NCI-H1694 treated with DMSO at 0.1 percent for 48 hours (cell line): Measurements from ENCODE around the gene PRDX3.
A peak's percentile ranks its signal among the peaks of the same experiment; 100 is the strongest.

Experiments
- DNase-seq: peaks from one replicate; lab custom pipeline; 2025; lab: John Stamatoyannopoulos, UW

Gene PRDX3

GRCh38 chr10:119178372-119179119 lies at the start of gene PRDX3:
PRDX3 (minus strand) TSS chr10:119178812; CDS start chr10:119178790, 22 bp downstream.
- DNase-seq = peak; percentile 54

- no peak for DNase-seq
These were observed 49.2 kb upstream of the PRDX3 start for GRCh38 chr10:119227825-119228224.

GRCh38 chr10:119225083-119225658 lies 46.6 kb upstream of the PRDX3 start:
- no peak for DNase-seq

- no peak for DNase-seq
These were observed 44.4 kb upstream of the PRDX3 start for GRCh38 chr10:119222966-119223386.

GRCh38 chr10:119222537-119222936 lies 43.9 kb upstream of the PRDX3 start:
- no peak for DNase-seq

GRCh38 chr10:119221666-119222065 lies 43.1 kb upstream of the PRDX3 start:
- DNase-seq = no peak

GRCh38 chr10:119221201-119221600 lies 42.6 kb upstream of the PRDX3 start:
- no peak for DNase-seq

GRCh38 chr10:119219871-119220270 lies 41.3 kb upstream of the PRDX3 start:
- no peak for DNase-seq

- no peak for DNase-seq
These were observed 39.4 kb upstream of the PRDX3 start for GRCh38 chr10:119217991-119218490.

GRCh38 chr10:119217401-119217800 lies 38.8 kb upstream of the PRDX3 start:
- no peak for DNase-seq

- DNase-seq = no peak
These were observed 37.5 kb upstream of the PRDX3 start for GRCh38 chr10:119216127-119216526.

GRCh38 chr10:119215371-119215770 lies 36.8 kb upstream of the PRDX3 start:
- no peak for DNase-seq

- DNase-seq = no peak
These were observed 33.2 kb upstream of the PRDX3 start for GRCh38 chr10:119211625-119212441.

GRCh38 chr10:119211176-119211575 lies 32.6 kb upstream of the PRDX3 start:
- DNase-seq = no peak

GRCh38 chr10:119210633-119211032 lies 32.0 kb upstream of the PRDX3 start:
- no peak for DNase-seq

- no peak for DNase-seq
These were observed 31.2 kb upstream of the PRDX3 start for GRCh38 chr10:119209736-119210355.

GRCh38 chr10:119209035-119209735 lies 30.6 kb upstream of the PRDX3 start:
- DNase-seq = no peak

- no peak for DNase-seq
These were observed 29.9 kb upstream of the PRDX3 start for GRCh38 chr10:119208553-119208940.

- no peak for DNase-seq
These were observed 29.3 kb upstream of the PRDX3 start for GRCh38 chr10:119207713-119208552.

GRCh38 chr10:119207366-119207666 lies 28.7 kb upstream of the PRDX3 start, which contains the start of gene GRK5:
GRK5 (plus strand) TSS chr10:119207571; CDS start chr10:119207918, 347 bp downstream.
- peak; percentile 49 for DNase-seq
